Fibroblast of mammary gland (primary cell): Measurements from ENCODE around the gene FAM20C.

Experiments used
- DNase-seq: peaks from one replicate; pipeline ENCODE4 v3.0.0-alpha.2; 2010; ENCODE audit warnings: low read depth
- H3K4me3 ChIP-seq: 2 replicates; pipeline ENCODE4 v1.5.1; 2011; ENCODE audit warnings: low read depth, mild to moderate bottlenecking, low read length, moderate library complexity; ENCODE audit not compliant: control insufficient read depth
- TF ChIP-seq, protein P1 (sequence below): conservative IDR thresholded peaks from 2 replicates; pipeline ENCODE4 v1.5.1; 2011; ENCODE audit warnings: low read depth, low read length, inconsistent platforms; ENCODE audit not compliant: control insufficient read depth, insufficient read depth

The FAM20C gene

DNA sequence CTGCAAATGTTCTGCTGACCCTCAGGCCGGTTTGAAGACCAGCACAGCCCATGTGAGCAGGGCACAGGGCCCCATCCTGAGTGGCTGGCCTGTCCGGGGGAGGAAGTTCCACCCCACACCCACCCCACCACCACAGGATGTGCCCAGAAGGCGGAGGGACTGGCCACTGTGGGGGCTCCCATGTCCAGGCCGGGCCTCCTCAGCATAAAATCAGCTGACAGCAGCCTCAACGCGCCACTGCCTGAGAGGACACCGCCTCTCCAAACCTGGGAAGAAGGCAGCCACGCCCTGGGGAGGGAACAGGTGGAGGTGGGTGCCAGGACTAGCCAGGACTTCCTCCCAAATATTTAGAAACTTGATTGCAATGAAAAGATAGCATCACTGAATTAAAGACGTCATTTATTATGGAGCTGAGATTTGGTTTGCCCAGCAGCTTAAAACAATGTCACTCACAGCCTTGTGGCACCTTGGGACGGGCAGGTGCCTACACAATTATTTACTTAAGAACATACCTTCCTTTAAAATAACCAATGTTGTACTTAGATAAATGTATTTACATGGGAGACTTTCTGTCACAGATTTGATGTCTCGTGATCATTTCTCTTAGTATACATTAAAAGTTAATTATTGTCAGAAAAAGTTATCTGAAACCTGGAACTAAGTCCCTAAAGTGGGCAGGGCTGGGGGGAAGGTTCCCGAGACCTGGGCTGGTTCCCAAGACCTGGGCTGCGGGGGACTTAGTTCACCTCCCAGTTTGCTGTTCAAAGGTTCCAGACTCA is 27.3 kb upstream of the FAM20C start:
- TF ChIP-seq, protein P1, sequence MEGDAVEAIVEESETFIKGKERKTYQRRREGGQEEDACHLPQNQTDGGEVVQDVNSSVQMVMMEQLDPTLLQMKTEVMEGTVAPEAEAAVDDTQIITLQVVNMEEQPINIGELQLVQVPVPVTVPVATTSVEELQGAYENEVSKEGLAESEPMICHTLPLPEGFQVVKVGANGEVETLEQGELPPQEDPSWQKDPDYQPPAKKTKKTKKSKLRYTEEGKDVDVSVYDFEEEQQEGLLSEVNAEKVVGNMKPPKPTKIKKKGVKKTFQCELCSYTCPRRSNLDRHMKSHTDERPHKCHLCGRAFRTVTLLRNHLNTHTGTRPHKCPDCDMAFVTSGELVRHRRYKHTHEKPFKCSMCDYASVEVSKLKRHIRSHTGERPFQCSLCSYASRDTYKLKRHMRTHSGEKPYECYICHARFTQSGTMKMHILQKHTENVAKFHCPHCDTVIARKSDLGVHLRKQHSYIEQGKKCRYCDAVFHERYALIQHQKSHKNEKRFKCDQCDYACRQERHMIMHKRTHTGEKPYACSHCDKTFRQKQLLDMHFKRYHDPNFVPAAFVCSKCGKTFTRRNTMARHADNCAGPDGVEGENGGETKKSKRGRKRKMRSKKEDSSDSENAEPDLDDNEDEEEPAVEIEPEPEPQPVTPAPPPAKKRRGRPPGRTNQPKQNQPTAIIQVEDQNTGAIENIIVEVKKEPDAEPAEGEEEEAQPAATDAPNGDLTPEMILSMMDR, result no peak
- no peak overlapping the region for H3K4me3 ChIP-seq
- no peak for DNase-seq

DNA sequence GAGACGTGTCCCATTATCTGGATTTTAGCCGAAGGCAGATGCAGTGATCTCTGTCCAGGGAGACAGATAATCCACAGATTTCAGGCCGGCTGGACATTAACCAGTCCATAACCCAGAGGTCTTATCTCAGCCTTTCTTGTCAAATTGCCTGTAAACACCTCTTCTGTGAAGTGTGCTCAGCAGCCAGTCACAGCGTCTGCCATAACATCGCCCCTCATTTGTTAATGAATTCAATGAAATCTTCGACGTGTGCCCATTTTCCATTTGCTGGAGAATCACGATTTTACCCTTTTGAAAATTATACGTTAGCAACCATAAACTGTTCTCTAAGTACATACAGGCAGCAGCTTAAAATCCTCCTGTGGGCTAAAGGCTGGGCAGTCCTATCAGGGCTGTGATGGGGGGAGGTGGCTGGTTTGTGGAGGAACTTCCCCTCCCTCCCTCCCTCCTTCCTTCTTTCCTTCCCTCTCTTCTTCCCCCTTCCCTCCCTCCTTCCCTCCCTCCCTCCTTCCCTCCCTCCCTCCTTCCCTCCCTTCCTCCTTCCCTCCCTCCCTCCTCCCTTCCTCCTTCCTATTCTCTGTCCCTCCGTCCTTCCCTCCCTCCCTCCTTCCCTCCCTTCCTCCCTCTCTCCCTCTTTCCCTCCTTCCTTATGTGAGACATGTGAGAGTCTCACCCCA is 26.6 kb upstream of the FAM20C start:
- TF ChIP-seq, protein P1, result no peak
- H3K4me3 ChIP-seq, result no peak overlapping the region
- no peak for DNase-seq

DNA sequence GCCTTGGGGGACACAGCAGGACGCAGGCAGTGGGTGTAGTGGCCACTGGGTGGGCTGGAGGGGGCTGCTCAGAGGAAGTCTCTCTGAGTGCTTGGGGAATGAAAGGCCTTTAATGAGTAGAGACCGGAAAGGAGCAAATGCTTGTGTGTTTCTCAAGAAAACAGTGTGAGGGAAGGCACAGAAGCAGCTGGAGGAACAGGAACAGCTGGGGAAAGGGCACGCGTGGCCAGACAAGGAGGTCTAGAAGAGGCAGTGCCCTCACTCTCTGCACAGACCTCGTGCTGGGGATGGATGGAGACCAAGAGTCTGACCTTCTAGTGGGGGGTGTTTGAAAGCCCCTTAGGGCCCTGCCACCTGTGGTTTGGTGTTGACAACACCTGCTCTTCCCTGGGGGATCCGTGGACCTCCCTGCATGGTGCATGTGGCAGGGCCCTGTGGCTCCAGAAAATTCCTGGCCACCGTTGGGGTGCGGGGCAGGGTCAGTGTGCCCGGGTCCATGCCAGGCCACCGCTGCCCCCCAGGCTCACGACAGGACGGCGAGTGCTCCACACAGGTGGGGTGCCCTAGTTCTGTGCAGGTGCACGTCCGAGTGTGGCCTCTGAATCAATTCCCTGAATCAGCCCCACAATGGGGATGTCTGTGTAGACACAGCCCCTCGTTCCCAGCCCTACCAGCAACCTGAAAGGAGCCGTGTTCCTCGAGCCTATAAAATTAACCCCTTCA is 25.9 kb upstream of the FAM20C start:
- H3K4me3 ChIP-seq, result no peak overlapping the region
- no peak for DNase-seq
- TF ChIP-seq, protein P1, result no peak

DNA sequence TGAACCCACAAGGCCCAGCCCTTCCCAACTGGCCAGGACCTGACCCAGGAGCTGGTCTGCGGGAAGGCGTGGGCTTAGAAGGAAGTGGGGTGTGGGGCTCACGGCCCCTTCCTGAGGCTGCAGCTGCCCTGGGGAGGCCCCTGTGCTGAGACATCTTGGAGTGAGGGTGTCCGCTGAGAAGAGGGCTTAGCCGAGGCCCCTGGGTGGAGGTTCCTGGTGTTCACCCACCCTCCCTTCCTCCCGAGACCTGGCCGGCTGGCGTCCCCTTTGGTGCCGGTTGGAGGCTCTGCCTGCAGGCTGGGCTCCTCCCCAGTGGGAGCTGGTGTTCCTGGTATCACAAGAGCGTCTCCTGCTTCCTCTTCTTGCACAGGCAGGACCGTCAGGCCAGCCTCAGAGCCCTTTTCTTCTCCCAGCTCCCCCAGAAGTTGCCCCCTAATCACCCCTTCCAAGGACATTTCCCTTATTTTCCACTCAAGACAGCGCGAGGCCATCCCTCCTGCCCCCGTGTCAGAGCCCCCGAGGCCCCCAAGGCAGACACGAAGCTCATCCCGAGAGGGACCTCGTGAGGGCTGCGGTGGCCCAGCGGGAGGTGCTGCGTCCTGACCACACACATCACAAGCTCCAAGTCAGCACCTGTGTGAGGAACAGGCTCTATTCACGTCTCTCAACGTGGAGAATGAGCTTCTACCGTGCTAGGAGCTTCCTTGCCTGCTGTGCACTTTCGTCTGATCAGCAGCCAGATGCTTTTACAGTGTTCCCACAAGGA is 25.1 kb upstream of the FAM20C start:
- TF ChIP-seq, protein P1, result no peak
- no peak overlapping the region for H3K4me3 ChIP-seq
- DNase-seq, result no peak

DNA sequence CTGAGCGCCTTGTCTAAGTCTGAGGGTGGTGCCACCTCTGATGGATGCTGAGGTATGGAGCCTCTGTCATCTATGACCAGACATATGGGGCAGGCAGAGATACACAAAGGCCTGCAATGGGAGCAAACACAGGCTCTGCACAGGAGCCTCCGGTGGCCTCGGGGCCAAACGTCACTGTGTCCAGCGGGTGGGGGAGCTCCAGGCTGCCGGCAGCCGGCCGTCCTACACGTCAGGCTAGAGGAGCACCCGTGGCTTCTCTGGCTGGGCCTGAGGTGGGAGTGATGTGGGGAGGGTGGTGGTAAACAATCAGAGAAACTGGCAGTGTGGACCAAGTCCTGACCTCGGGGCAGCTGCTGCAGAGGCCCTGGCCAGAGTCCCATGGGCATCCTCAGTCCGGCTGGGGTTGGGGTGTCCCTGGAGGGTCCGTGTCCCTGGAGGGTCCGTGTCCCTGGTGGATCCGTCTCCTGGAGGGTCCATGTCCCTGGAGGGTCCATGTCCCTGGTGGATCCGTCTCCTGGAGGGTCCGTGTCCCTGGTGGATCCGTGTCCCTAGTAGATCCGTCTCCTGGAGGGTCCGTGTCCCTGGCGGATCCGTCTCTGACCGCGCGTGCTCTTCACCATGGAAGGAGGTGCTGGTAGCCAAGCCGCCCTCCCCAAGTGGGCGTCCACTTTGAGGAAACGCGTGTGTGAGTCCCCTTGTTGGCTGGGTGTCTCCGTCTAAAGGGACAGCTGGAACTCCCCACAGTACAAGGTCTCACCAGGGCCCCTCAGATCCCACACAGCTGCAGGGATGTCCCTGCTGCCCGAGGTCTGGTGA is 24.2 kb upstream of the FAM20C start:
- no peak for DNase-seq
- TF ChIP-seq, protein P1, result no peak
- H3K4me3 ChIP-seq, result no peak overlapping the region
